ENCODE data around the gene HEPN1.

The HEPN1 gene

GRCh38 chr11:124895471-124895971 is 23.5 kb upstream of the HEPN1 start:
- TF ChIP-seq CTCF (IDR thresholded peaks at IDR 0.05; ENCODE audit: insufficient read depth, low read depth, low read length, missing control alignments) = no peak
- no peak for DNase-seq (ENCODE audit: low read depth)
- H3K4me3 ChIP-seq (ENCODE audit: low read depth, low read length) = no peak overlapping the region

GRCh38 chr11:124896071-124896750 is 22.8 kb upstream of the HEPN1 start:
- no peak for TF ChIP-seq CTCF (IDR thresholded peaks at IDR 0.05; ENCODE audit: insufficient read depth, low read depth, low read length, missing control alignments)

GRCh38 chr11:124896821-124897391 is 22.1 kb upstream of the HEPN1 start:
- DNase-seq (ENCODE audit: low read depth) = no peak
- no peak overlapping the region for H3K4me3 ChIP-seq (ENCODE audit: low read depth, low read length)

More at GRCh38 chr11:124896071-124896750, 22.8 kb upstream of the HEPN1 start:
- H3K4me3 ChIP-seq (ENCODE audit: low read depth, low read length) = no peak overlapping the region
- no peak for DNase-seq (ENCODE audit: low read depth)

DNA sequence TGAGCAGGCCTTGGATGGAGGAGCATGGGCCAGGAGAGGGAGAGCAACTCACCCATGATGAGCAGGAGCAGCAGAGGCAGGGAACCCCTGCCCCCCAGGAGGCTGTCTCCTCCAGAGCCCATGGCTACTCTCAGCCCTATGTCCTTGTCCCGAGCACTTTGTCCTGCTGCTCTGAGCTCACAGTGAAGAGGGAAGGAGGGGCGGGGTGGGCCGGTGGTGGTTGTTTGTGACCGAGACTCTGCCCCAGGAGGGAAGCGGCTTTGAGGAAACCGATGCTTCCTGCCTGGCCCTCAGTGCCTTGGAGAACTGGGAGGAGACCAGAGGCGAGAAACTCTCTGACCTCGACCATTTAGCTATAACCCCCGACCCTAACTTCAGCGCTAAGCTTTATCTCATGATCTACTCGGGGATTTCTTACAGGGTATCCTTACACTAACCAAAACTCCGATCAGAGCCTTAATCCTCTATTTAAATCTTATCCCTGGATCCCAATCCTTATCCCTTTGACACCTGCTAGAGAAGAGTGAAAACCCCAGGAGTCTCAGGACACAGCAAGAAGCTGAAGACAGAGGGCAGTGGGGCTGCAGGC is 21.3 kb upstream of the HEPN1 start, which contains the start of gene ROBO4:
ROBO4 (minus strand) TSS at position 192 of the 589 bp plus-strand sequence; CDS start at position 122, 70 bp downstream.
- TF ChIP-seq CTCF (IDR thresholded peaks at IDR 0.05; ENCODE audit: insufficient read depth, low read depth, low read length, missing control alignments) = no peak
- no peak for DNase-seq (ENCODE audit: low read depth)
- H3K4me3 ChIP-seq (ENCODE audit: low read depth, low read length) = no peak within 1 kb of the TSS

More at GRCh38 chr11:124896821-124897391, 22.1 kb upstream of the HEPN1 start:
- no peak for TF ChIP-seq CTCF (IDR thresholded peaks at IDR 0.05; ENCODE audit: insufficient read depth, low read depth, low read length, missing control alignments)

GRCh38 chr11:124898263-124898680 is 20.8 kb upstream of the HEPN1 start:
- no peak for TF ChIP-seq CTCF (IDR thresholded peaks at IDR 0.05; ENCODE audit: insufficient read depth, low read depth, low read length, missing control alignments)
- H3K4me3 ChIP-seq (ENCODE audit: low read depth, low read length) = no peak overlapping the region
- DNase-seq (ENCODE audit: low read depth) = no peak

DNA sequence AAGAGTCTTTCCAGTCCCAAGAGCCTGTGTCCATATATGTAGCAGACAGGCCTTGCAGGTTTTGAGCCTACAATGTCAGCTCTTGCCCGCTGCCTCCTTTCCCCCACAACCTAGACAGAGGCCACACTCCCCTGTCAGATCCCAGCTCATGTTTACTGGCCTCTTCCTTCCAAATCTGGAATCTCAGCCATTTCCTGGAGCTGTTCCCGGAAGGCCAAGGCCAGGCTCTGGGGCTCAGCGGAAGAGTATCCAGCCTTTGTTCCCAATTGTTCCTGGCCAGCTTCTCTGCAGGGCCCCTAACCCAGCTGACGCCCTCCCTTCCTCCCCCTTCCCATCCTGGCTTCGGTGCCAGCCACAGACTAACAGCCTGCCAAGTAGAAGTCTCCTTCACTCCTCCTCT is 20.3 kb upstream of the HEPN1 start:
- no peak for TF ChIP-seq CTCF (IDR thresholded peaks at IDR 0.05; ENCODE audit: insufficient read depth, low read depth, low read length, missing control alignments)
- H3K4me3 ChIP-seq (ENCODE audit: low read depth, low read length) = no peak overlapping the region
- DNase-seq (ENCODE audit: low read depth) = no peak

All from GM12865 (cell line).